ENCODE data around the gene VPS35L.
"Not testable (repeated sequence)": the region's sequence is repeated elsewhere in the genome, so short reads cannot be mapped to it uniquely, and the experiment has no call there.

VPS35L gene

DNA sequence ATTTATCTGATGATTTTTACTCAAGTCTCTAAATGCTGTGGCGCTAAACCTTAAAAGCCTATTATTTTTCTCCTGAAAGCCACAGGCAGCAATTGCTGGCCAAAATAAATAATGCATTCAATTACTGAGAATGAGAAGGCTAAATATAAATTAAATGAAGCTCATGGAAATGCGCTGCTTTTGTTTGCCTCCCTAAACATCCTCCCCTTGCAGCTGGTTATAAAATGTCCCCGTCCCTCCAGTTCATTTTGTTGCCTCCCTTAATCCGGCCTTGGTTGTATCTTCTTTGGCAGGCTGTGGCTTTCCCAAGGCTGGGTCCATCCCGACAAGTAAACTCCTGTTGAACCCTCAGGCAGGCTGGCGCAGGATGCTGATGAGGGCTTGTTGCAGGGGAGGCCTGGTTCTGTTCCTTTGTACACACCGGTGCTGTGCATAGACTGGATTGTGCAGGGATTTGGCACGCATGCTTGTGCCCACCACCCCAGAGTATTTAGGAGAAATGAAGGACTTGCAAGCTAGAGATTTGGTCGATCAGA lies 99.8 kb downstream of the VPS35L start:
- no peak for DNase-seq

- DNase-seq, result no peak
Measured at GRCh38 chr16:19657831-19658230, 102.3 kb downstream of the VPS35L start.

GRCh38 chr16:19659554-19659953 lies 104.1 kb downstream of the VPS35L start:
- DNase-seq, result no peak

DNA sequence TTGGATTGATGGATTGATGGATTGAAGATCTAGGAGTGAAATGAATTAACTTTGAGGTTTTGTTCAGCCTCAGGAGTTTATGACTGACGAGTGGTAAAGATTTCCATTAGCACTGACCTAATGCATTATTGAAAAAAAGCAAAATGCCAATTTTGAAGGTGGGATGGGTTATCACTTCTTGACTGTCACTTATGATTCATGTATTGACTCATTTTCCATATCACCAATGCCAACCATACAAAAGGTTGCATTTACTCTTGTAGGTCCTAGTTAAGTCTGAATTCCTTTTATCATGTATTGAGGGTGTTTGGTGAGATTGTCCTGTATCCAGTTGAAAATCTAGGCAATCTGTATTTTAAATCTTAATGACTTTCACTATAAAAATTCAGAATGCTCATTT lies 104.9 kb downstream of the VPS35L start:
- DNase-seq, result no peak

GRCh38 chr16:19662351-19662750 lies 106.8 kb downstream of the VPS35L start:
- no peak for DNase-seq

GRCh38 chr16:19664166-19664565 lies 108.7 kb downstream of the VPS35L start:
- no peak for DNase-seq

DNA sequence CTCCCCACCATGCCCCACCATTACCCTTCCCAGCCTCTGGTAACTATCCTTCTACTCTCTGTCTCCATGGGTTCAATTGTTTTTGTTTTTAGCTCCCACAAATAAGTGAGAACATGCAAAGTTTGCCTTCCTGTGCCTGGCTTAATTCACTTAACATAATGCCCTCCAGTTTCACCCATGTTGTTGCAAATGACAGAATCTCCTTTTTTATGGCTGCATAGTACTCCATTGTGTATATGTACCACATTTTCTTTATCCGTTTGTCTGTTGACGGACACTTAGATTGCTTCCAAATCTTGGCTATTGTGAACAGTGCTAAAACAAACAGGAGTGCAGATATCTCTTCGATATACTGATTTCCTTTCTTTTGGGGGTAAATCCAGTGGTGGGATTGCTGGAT lies 109.8 kb downstream of the VPS35L start:
- DNase-seq, result not testable (repeated sequence)

DNA sequence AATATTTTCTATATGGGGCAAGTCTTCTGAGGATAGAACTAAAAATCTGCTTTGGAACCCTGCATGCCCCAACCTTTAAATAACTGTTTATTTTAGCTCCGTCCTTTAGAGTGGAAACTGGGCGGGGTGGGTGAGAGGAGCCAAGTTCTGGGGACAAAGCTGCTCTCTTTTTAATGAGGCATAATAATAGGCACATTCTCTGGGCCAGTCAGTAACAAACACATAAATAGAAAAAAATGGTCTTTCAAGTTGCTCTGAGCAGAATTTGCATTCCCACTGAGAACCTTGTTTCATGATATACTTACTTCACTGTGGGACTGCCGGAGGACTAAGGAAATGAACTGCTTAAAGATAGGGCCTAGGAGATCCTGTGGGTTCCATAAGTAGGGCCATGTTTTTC lies 111.0 kb downstream of the VPS35L start:
- no peak for DNase-seq

DNA sequence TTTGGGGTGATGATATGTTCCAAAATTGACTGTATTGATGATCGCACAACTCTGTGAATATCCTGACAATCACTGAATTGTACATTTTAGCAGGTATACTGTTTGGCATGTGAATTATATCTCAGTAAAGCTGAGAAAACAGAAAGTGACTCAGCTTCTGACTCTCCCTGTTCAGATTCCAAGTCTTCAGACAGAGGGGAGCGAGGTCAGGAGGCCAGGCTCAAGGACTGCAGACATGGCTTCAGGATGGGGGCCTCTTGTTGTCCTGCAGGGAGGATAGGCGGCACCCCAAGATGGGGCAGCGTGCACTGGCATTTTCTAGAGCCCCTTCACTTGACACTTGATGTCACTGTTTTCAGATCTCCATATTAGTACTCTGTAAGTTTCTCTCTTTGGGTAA lies 116.9 kb downstream of the VPS35L start:
- DNase-seq, result no peak

DNA sequence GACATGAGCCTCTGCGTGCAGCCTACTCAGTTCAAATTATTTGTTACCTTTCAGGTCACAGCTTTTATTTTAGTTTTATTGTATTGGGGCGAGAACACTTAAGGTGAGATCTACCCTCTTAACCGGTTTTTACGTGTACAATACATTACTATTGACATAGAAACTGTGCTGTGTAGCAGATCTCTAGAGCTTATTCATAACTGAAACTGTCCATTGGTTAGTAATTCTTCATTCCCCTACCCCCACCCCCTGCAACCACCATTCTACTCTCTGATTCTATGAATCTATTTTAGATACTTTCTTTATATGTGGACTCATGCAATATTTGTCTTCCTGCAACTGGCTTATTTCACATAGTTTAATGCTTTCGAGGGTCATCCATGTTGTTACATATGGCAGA lies 119.0 kb downstream of the VPS35L start:
- DNase-seq, result no peak

DNA sequence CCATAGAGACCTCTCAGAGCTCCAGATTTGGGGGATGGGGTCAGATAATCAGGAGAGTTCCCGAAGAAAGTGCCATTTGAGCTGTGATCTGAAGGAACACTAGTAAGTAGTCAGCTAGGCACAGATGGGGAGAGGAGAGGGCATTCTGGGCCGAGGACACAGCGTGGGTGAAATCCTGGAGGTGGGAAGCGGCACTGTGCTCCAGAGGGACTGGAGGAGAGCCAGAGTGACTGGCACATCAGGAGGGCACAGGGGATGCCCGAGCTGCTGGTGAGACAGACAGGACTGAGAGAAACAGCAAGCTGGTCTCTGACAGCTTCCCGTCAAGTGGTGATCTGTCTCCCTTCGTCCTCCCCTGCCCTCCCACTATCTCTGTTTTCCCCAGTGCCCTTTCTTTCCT lies 121.9 kb downstream of the VPS35L start:
- DNase-seq, result no peak

- no peak for DNase-seq
Measured at GRCh38 chr16:19678804-19679203, 123.3 kb downstream of the VPS35L start.

GRCh38 chr16:19679281-19679680 lies 123.8 kb downstream of the VPS35L start:
- not testable (repeated sequence) for DNase-seq

GRCh38 chr16:19680881-19681340 lies 125.4 kb downstream of the VPS35L start:
- DNase-seq, result no peak

GRCh38 chr16:19681637-19682036 lies 126.1 kb downstream of the VPS35L start:
- no peak for DNase-seq

GRCh38 chr16:19683453-19684236 lies 128.1 kb downstream of the VPS35L start:
- DNase-seq, result no peak

GRCh38 chr16:19685176-19685575 lies 129.7 kb downstream of the VPS35L start:
- no peak for DNase-seq

- DNase-seq, result no peak
Measured at GRCh38 chr16:19687279-19687678, 131.8 kb downstream of the VPS35L start.

GRCh38 chr16:19688396-19689024 lies 133.0 kb downstream of the VPS35L start:
- no peak for DNase-seq

- DNase-seq, result no peak
Measured at GRCh38 chr16:19689342-19689741, 133.8 kb downstream of the VPS35L start.

DNA sequence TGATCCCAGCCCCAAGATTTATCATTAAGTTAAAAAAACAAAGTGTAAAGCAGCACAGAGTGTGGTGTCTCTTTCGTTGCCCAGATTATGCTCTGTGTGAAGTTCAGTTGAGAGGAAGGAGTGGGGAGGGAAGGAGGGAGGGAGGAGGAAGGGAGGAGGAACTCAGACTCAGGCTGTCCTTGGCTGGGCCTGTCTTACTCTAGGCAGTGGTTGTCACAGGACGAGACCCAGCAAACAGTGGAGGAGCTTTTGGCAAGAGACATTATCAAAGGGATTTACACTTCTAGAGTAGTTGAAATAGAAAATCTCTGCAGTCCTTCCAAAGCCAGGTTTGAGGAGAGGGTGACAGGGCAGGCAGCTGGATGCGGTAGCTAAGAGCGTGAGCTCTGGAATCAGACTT lies 134.7 kb downstream of the VPS35L start:
- DNase-seq, result no peak

GRCh38 chr16:19691161-19691711 lies 135.7 kb downstream of the VPS35L start:
- DNase-seq, result no peak

GRCh38 chr16:19694989-19695388 lies 139.5 kb downstream of the VPS35L start:
- no peak for DNase-seq

- DNase-seq, result peak; percentile 51
Measured at GRCh38 chr16:19696328-19696727, 140.8 kb downstream of the VPS35L start.
